Measurements from ENCODE around the gene ADAM22. TPM values are rescaled to one million over a fixed set of nuclear protein-coding genes. Genes with fewer than 3 reads are reported as not detected.

Gene ADAM22
- polyA plus RNA-seq, 1 of the 3 experiments (the other 2 are of a cell fraction): 3.0 TPM

- Histone ChIP-seq H3K27me3 (ENCODE audit: insufficient read depth) (no peaks in the 10 kb centered on the region), H3K27ac (ENCODE audit: low read depth in 2 of 2, low read length in 1 of 2) (peak overlapping the region in 1 of 2 experiments; percentile 39; a peak in 1 of 4 replicates), H3K4me2 (0 out of 2 replicates have a peak overlapping the region, but pooled peaks have one; percentile 13), H3K4me1 (ENCODE audit: control insufficient read depth in 1 of 2, insufficient read depth in 2 of 2, low read depth in 1 of 2, low read length in 1 of 2) (peaks cover 0 to 38% of the 10 kb centered on the region in 2 experiments; a peak in 2 of 4 replicates), H4K20me1 (ENCODE audit: insufficient read depth) (no peaks in the 10 kb centered on the region), H3K4me3 (ENCODE audit: low read depth in 2 of 2, low read length in 1 of 2) (no peak overlapping the region), H3K9ac (no peak overlapping the region), H3K36me3 (replicated peaks in 1 of 2; ENCODE audit: control insufficient read depth in 1 of 2, insufficient read depth in 2 of 2, low read length in 1 of 2) (no peaks in the 10 kb centered on the region), H3K79me2 (ENCODE audit: insufficient read depth) (no peaks in the 10 kb centered on the region), H3K9me3 (no peaks in the 10 kb centered on the region), H3F3A (replicated peaks; ENCODE audit: insufficient read depth) (no peaks in the 10 kb centered on the region), H2AFZ (ENCODE audit: low read depth) (no peak overlapping the region), H3K9me2 (no peaks in the 10 kb centered on the region)
- POLR2A ChIA-PET: no interaction called here
- CTCF ChIA-PET: interaction anchor here (0.6 to 2.4 kb wide), 5 partner anchors 11 to 206 kb away, joined by 3 to 8 read pairs (median 3); no protein-coding TSS in a partner anchor
- TF ChIP-seq EP300 (IDR thresholded peaks at IDR 0.05; ENCODE audit: borderline replicate concordance in 1 of 2, low read depth in 1 of 2, low read length in 1 of 2): peak in 1 of 2 experiments; percentile 33; a peak in 1 of 4 replicates
- no peak for TF ChIP-seq ZBTB33 (IDR thresholded peaks at IDR 0.05; ENCODE audit: borderline replicate concordance, low read depth)
- 45% methylated on average over 2 of the region's 2 CpGs for WGBS (ENCODE audit: low lambda C conversion rate)
- no peak for DNase-seq
Measured at GRCh38 chr7:88090671-88091070, 156.6 kb downstream of the ADAM22 start.

- POLR2A ChIA-PET: no interaction called here
- H3K4me1 ChIP-seq (ENCODE audit: control insufficient read depth in 1 of 2, insufficient read depth in 2 of 2, low read depth in 1 of 2, low read length in 1 of 2): peaks cover 0 to 37% of the 10 kb centered on the region in 2 experiments; a peak in 2 of 4 replicates
- H3K27me3 ChIP-seq (ENCODE audit: insufficient read depth): no peaks in the 10 kb centered on the region
- H3K36me3 ChIP-seq (replicated peaks in 1 of 2; ENCODE audit: control insufficient read depth in 1 of 2, insufficient read depth in 2 of 2, low read length in 1 of 2): no peaks in the 10 kb centered on the region
- no peaks in the 10 kb centered on the region for H3F3A ChIP-seq (replicated peaks; ENCODE audit: insufficient read depth)
- no peak overlapping the region for H3K4me3 ChIP-seq (ENCODE audit: low read depth in 2 of 2, low read length in 1 of 2)
- TF ChIP-seq, protein P1, sequence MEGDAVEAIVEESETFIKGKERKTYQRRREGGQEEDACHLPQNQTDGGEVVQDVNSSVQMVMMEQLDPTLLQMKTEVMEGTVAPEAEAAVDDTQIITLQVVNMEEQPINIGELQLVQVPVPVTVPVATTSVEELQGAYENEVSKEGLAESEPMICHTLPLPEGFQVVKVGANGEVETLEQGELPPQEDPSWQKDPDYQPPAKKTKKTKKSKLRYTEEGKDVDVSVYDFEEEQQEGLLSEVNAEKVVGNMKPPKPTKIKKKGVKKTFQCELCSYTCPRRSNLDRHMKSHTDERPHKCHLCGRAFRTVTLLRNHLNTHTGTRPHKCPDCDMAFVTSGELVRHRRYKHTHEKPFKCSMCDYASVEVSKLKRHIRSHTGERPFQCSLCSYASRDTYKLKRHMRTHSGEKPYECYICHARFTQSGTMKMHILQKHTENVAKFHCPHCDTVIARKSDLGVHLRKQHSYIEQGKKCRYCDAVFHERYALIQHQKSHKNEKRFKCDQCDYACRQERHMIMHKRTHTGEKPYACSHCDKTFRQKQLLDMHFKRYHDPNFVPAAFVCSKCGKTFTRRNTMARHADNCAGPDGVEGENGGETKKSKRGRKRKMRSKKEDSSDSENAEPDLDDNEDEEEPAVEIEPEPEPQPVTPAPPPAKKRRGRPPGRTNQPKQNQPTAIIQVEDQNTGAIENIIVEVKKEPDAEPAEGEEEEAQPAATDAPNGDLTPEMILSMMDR (IDR thresholded peaks at IDR 0.05): no peak
- TF ChIP-seq MAX (IDR thresholded peaks at IDR 0.05; ENCODE audit: low read depth) (peak; percentile 89), TCF12 (IDR thresholded peaks at IDR 0.05) (peak; percentile 83), GATA2 (CRISPR knock-in tag; IDR thresholded peaks at IDR 0.05) (peak; percentile 54), MXI1 (IDR thresholded peaks at IDR 0.05; ENCODE audit: low read depth, low read length) (peak; percentile 74; the same call in 1 of the 2 replicates), RCOR1 (IDR thresholded peaks at IDR 0.05; ENCODE audit: low read length) (peak; percentile 81), CHD2 (IDR thresholded peaks at IDR 0.05; ENCODE audit: low read length, partially characterized antibody) (peak; percentile 75), FOXJ3 (CRISPR knock-in tag; IDR thresholded peaks at IDR 0.05) (0 out of 2 replicates have a peak, but pooled peaks have one; percentile 19), NFIC (IDR thresholded peaks at IDR 0.05; ENCODE audit: borderline replicate concordance) (peak; percentile 56; the same call in 1 of the 2 replicates), TEAD4 (IDR thresholded peaks at IDR 0.05; ENCODE audit: borderline replicate concordance, insufficient read depth) (peak; percentile 28; the same call in 1 of the 2 replicates), POLR2AphosphoS5 (IDR thresholded peaks at IDR 0.05; ENCODE audit: low read depth, low read length) (peak; percentile 53), EP300 (IDR thresholded peaks at IDR 0.05; ENCODE audit: borderline replicate concordance in 1 of 2, low read depth in 1 of 2, low read length in 1 of 2) (peak in 1 of 2 experiments; percentile 49; a peak in 2 of 4 replicates), TAF1 (IDR thresholded peaks at IDR 0.05; ENCODE audit: borderline replicate concordance, low read depth, low read length) (no peak), USF1 (IDR thresholded peaks at IDR 0.05; ENCODE audit: borderline replicate concordance, low read depth) (no peak), RXRA (IDR thresholded peaks at IDR 0.05; ENCODE audit: borderline replicate concordance, low read depth) (no peak)
- TF ChIP-seq, protein P2, sequence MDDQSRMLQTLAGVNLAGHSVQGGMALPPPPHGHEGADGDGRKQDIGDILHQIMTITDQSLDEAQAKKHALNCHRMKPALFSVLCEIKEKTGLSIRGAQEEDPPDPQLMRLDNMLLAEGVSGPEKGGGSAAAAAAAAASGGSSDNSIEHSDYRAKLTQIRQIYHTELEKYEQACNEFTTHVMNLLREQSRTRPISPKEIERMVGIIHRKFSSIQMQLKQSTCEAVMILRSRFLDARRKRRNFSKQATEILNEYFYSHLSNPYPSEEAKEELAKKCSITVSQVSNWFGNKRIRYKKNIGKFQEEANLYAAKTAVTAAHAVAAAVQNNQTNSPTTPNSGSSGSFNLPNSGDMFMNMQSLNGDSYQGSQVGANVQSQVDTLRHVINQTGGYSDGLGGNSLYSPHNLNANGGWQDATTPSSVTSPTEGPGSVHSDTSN (IDR thresholded peaks at IDR 0.05): peak; percentile 52; the same call in 1 of the 2 replicates
- H3K79me2 ChIP-seq (ENCODE audit: insufficient read depth): no peaks in the 10 kb centered on the region
- no peaks in the 10 kb centered on the region for H3K9me2 ChIP-seq
- H3K9me3 ChIP-seq: no peaks in the 10 kb centered on the region
- H3K27ac ChIP-seq (ENCODE audit: low read depth in 2 of 2, low read length in 1 of 2): peak overlapping the region in 1 of 2 experiments; percentile 82; a peak in 2 of 4 replicates
- no peak overlapping the region for H3K4me2 ChIP-seq
- WGBS (ENCODE audit: low lambda C conversion rate): 34% methylated on average over 3 of the region's 3 CpGs
- H2AFZ ChIP-seq (ENCODE audit: low read depth): no peak overlapping the region
- CTCF ChIA-PET: interaction anchor here (0.7 to 1.6 kb wide), 7 partner anchors 11 to 205 kb away, joined by 3 to 6 read pairs (median 3); no protein-coding TSS in a partner anchor
- no peak overlapping the region for H3K9ac ChIP-seq
- peak; percentile 23 for DNase-seq
- no peaks in the 10 kb centered on the region for H4K20me1 ChIP-seq (ENCODE audit: insufficient read depth)
Measured at GRCh38 chr7:88091988-88092675, 158.1 kb downstream of the ADAM22 start.

Measured in SK-N-SH (cell line).